ENCODE measurements around the gene PLXNA2.

PLXNA2 gene

DNA sequence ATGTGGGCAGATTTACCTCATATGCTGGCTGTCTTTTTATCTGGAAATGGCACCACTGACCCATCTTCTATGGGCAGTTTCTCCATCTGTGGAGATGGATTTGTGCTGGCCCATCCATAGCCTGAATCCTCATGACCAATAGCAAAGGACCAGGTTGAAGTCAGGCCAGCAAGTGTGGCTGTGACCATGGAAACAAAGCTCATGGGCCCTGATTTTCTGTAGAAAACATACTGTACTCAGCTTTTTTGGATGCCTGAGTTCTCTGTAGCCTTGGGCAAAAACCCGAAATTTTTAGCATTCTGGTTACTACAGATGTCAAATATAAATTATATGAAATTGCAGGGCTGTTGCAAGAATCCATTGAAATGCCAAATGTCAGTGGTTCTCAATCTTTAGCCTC is 155.0 kb downstream of the PLXNA2 start:
- ChIA-PET CTCF (interaction anchor here (0.9 to 11.0 kb wide), 7 partner anchors 8 to 73 kb away, joined by 3 to 204 read pairs (median 3); no protein-coding TSS in a partner anchor), POLR2A (no interaction called here)
- Histone ChIP-seq H3K4me3 (ENCODE audit: control insufficient read depth in 1 of 7, extremely low read depth in 1 of 7, insufficient read depth in 4 of 7, low read depth in 2 of 7, low read length in 6 of 7) (no peak overlapping the region), H3K4me1 (ENCODE audit: control extremely low read depth in 1 of 4, control insufficient read depth in 4 of 4, insufficient read depth in 4 of 4, low read length in 3 of 4) (peaks cover 0 to 16% (median 13%) of the 10 kb centered on the region in 4 experiments), H3K27ac (ENCODE audit: insufficient read depth in 1 of 2, low read depth in 1 of 2, low read length in 2 of 2, poor library complexity in 1 of 2, severe bottlenecking in 2 of 2) (no peak overlapping the region), H3K27me3 (replicated peaks in 2 of 5; ENCODE audit: control insufficient read depth in 4 of 5, insufficient read depth in 5 of 5, low read length in 4 of 5) (no peaks in the 10 kb centered on the region), H3K9me3 (ENCODE audit: control extremely low read depth in 1 of 5, control insufficient read depth in 4 of 5, insufficient read depth in 2 of 5, low read depth in 1 of 5, low read length in 4 of 5) (no peaks in the 10 kb centered on the region), H3K36me3 (ENCODE audit: control insufficient read depth in 4 of 4, insufficient read depth in 4 of 4, low read length in 3 of 4) (no peaks in the 10 kb centered on the region)
- no peak for DNase-seq
- no CpG with 5 or more reads among the region's 1 CpG for WGBS (ENCODE audit: insufficient coverage)

GRCh38 chr1:208088319-208088718 is 155.9 kb downstream of the PLXNA2 start:
- POLR2A ChIA-PET: no interaction called here
- 100% methylated on average over 1 of the region's 4 CpGs for WGBS (ENCODE audit: insufficient coverage)
- H3K36me3 ChIP-seq (ENCODE audit: control insufficient read depth in 4 of 4, insufficient read depth in 4 of 4, low read length in 3 of 4): no peaks in the 10 kb centered on the region

GRCh38 chr1:208085655-208086515 is 158.3 kb downstream of the PLXNA2 start:
- Histone ChIP-seq H3K4me3 (ENCODE audit: control insufficient read depth in 1 of 7, extremely low read depth in 1 of 7, insufficient read depth in 4 of 7, low read depth in 2 of 7, low read length in 6 of 7) (peak overlapping the region in 6 of 7 experiments; percentile 43 to 78 (median 52)), H3K27ac (ENCODE audit: insufficient read depth in 1 of 2, low read depth in 1 of 2, low read length in 2 of 2, poor library complexity in 1 of 2, severe bottlenecking in 2 of 2) (peak overlapping the region in 1 of 2 experiments; percentile 7), H3K4me1 (ENCODE audit: control extremely low read depth in 1 of 4, control insufficient read depth in 4 of 4, insufficient read depth in 4 of 4, low read length in 3 of 4) (peaks cover 0 to 19% (median 16%) of the 10 kb centered on the region in 4 experiments), H3K9me3 (ENCODE audit: control extremely low read depth in 1 of 5, control insufficient read depth in 4 of 5, insufficient read depth in 2 of 5, low read depth in 1 of 5, low read length in 4 of 5) (no peaks in the 10 kb centered on the region), H3K36me3 (ENCODE audit: control insufficient read depth in 4 of 4, insufficient read depth in 4 of 4, low read length in 3 of 4) (no peaks in the 10 kb centered on the region), H3K27me3 (replicated peaks in 2 of 5; ENCODE audit: control insufficient read depth in 4 of 5, insufficient read depth in 5 of 5, low read length in 4 of 5) (no peaks in the 10 kb centered on the region)
- ChIA-PET POLR2A (no interaction called here), CTCF (interaction anchor here (0.7 to 1.2 kb wide), 7 partner anchors 11 to 1303 kb away, joined by 3 to 6 read pairs (median 3); no protein-coding TSS in a partner anchor)
- no peak for DNase-seq
- WGBS (ENCODE audit: insufficient coverage): 73% methylated on average over 4 of the region's 6 CpGs

More at GRCh38 chr1:208088319-208088718, 155.9 kb downstream of the PLXNA2 start:
- Histone ChIP-seq H3K27ac (ENCODE audit: insufficient read depth in 1 of 2, low read depth in 1 of 2, low read length in 2 of 2, poor library complexity in 1 of 2, severe bottlenecking in 2 of 2) (no peak overlapping the region), H3K4me3 (ENCODE audit: control insufficient read depth in 1 of 7, extremely low read depth in 1 of 7, insufficient read depth in 4 of 7, low read depth in 2 of 7, low read length in 6 of 7) (no peak overlapping the region), H3K27me3 (replicated peaks in 2 of 5; ENCODE audit: control insufficient read depth in 4 of 5, insufficient read depth in 5 of 5, low read length in 4 of 5) (no peaks in the 10 kb centered on the region), H3K9me3 (ENCODE audit: control extremely low read depth in 1 of 5, control insufficient read depth in 4 of 5, insufficient read depth in 2 of 5, low read depth in 1 of 5, low read length in 4 of 5) (no peaks in the 10 kb centered on the region), H3K4me1 (ENCODE audit: control extremely low read depth in 1 of 4, control insufficient read depth in 4 of 4, insufficient read depth in 4 of 4, low read length in 3 of 4) (peaks cover 0 to 16% (median 16%) of the 10 kb centered on the region in 4 experiments)
- no peak for DNase-seq
- CTCF ChIA-PET: interaction anchor here (0.9 to 11.0 kb wide), 3 partner anchors 9 to 63 kb away, joined by 3 to 204 read pairs (median 3); no protein-coding TSS in a partner anchor

DNA sequence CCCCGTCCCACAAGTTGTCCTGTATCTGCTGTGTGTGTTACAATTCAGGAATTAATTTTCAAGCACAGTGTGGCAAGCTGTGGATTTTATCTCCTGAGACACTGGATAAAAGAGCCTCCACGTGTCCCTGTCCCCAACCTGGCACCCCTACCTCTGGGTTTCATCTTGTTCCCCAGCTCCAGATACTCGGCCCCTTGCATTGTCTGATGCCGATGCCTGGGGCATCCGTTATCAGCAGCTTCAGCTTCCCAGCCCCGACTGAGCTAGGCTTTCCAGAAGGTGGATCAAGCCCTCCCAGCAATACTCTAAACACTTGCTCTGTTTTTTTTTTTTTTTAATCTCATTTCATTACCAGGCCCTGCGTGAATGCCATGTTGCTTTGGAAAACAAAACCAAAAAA is 159.4 kb downstream of the PLXNA2 start:
- H3K36me3 ChIP-seq (ENCODE audit: control insufficient read depth in 4 of 4, insufficient read depth in 4 of 4, low read length in 3 of 4): no peaks in the 10 kb centered on the region
- peaks cover 0 to 19% (median 16%) of the 10 kb centered on the region in 4 experiments for H3K4me1 ChIP-seq (ENCODE audit: control extremely low read depth in 1 of 4, control insufficient read depth in 4 of 4, insufficient read depth in 4 of 4, low read length in 3 of 4)
- no peak for DNase-seq
- H3K27ac ChIP-seq (ENCODE audit: insufficient read depth in 1 of 2, low read depth in 1 of 2, low read length in 2 of 2, poor library complexity in 1 of 2, severe bottlenecking in 2 of 2): no peak overlapping the region
- ChIA-PET POLR2A (no interaction called here), CTCF (interaction anchor here (1.2 kb wide), 1 partner anchor 9 kb away, joined by 9 read pairs; no protein-coding TSS in a partner anchor)
- 96% methylated on average over 6 of the region's 7 CpGs for WGBS (ENCODE audit: insufficient coverage)
- H3K27me3 ChIP-seq (replicated peaks in 2 of 5; ENCODE audit: control insufficient read depth in 4 of 5, insufficient read depth in 5 of 5, low read length in 4 of 5): no peaks in the 10 kb centered on the region
- H3K9me3 ChIP-seq (ENCODE audit: control extremely low read depth in 1 of 5, control insufficient read depth in 4 of 5, insufficient read depth in 2 of 5, low read depth in 1 of 5, low read length in 4 of 5): no peaks in the 10 kb centered on the region
- no peak overlapping the region for H3K4me3 ChIP-seq (ENCODE audit: control insufficient read depth in 1 of 7, extremely low read depth in 1 of 7, insufficient read depth in 4 of 7, low read depth in 2 of 7, low read length in 6 of 7)

GRCh38 chr1:208084220-208084619 is 160.0 kb downstream of the PLXNA2 start:
- no peaks in the 10 kb centered on the region for H3K36me3 ChIP-seq (ENCODE audit: control insufficient read depth in 4 of 4, insufficient read depth in 4 of 4, low read length in 3 of 4)
- WGBS (ENCODE audit: insufficient coverage): 98% methylated on average over 15 of the region's 16 CpGs
- DNase-seq: no peak
- no peak overlapping the region for H3K27ac ChIP-seq (ENCODE audit: insufficient read depth in 1 of 2, low read depth in 1 of 2, low read length in 2 of 2, poor library complexity in 1 of 2, severe bottlenecking in 2 of 2)
- ChIA-PET CTCF (interaction anchor here (1.2 kb wide), 1 partner anchor 10 kb away, joined by 9 read pairs; no protein-coding TSS in a partner anchor), POLR2A (no interaction called here)
- no peaks in the 10 kb centered on the region for H3K9me3 ChIP-seq (ENCODE audit: control extremely low read depth in 1 of 5, control insufficient read depth in 4 of 5, insufficient read depth in 2 of 5, low read depth in 1 of 5, low read length in 4 of 5)
- no peaks in the 10 kb centered on the region for H3K27me3 ChIP-seq (replicated peaks in 2 of 5; ENCODE audit: control insufficient read depth in 4 of 5, insufficient read depth in 5 of 5, low read length in 4 of 5)
- H3K4me1 ChIP-seq (ENCODE audit: control extremely low read depth in 1 of 4, control insufficient read depth in 4 of 4, insufficient read depth in 4 of 4, low read length in 3 of 4): peaks cover 0 to 19% (median 16%) of the 10 kb centered on the region in 4 experiments
- H3K4me3 ChIP-seq (ENCODE audit: control insufficient read depth in 1 of 7, extremely low read depth in 1 of 7, insufficient read depth in 4 of 7, low read depth in 2 of 7, low read length in 6 of 7): no peak overlapping the region

DNA sequence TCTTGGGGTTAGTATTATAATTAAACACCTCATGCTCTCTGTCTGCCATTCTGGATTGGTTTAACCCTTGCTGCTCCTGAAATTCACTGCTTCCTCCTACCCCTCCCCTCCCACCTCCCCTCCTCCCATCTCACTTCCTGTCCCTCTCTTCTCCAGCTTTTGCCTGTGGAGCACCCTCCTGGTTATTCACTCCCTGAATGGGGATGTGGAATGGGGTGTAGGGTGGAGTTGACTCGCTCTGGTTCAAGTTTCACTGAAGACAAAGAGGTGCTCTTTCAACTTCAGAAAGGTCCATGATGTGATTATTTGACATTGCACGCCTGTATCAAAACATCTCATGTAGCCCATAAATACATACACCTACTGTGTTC is 160.5 kb downstream of the PLXNA2 start:
- no peaks in the 10 kb centered on the region for H3K9me3 ChIP-seq (ENCODE audit: control extremely low read depth in 1 of 5, control insufficient read depth in 4 of 5, insufficient read depth in 2 of 5, low read depth in 1 of 5, low read length in 4 of 5)
- DNase-seq: no peak
- peaks cover 0 to 19% (median 16%) of the 10 kb centered on the region in 4 experiments for H3K4me1 ChIP-seq (ENCODE audit: control extremely low read depth in 1 of 4, control insufficient read depth in 4 of 4, insufficient read depth in 4 of 4, low read length in 3 of 4)
- ChIA-PET POLR2A (no interaction called here), CTCF (interaction anchor here (1.0 to 1.7 kb wide), 2 partner anchors 10 to 63 kb away, joined by 3 to 11 read pairs; no protein-coding TSS in a partner anchor)
- no peak overlapping the region for H3K4me3 ChIP-seq (ENCODE audit: control insufficient read depth in 1 of 7, extremely low read depth in 1 of 7, insufficient read depth in 4 of 7, low read depth in 2 of 7, low read length in 6 of 7)
- no peaks in the 10 kb centered on the region for H3K36me3 ChIP-seq (ENCODE audit: control insufficient read depth in 4 of 4, insufficient read depth in 4 of 4, low read length in 3 of 4)
- WGBS (ENCODE audit: insufficient coverage): no CpG with 5 or more reads among the region's 2 CpGs
- H3K27ac ChIP-seq (ENCODE audit: insufficient read depth in 1 of 2, low read depth in 1 of 2, low read length in 2 of 2, poor library complexity in 1 of 2, severe bottlenecking in 2 of 2): no peak overlapping the region
- no peaks in the 10 kb centered on the region for H3K27me3 ChIP-seq (replicated peaks in 2 of 5; ENCODE audit: control insufficient read depth in 4 of 5, insufficient read depth in 5 of 5, low read length in 4 of 5)

All from common myeloid progenitor, CD34-positive (primary cell).